Endothelial cell of umbilical vein (primary cell): Measurements from ENCODE around the gene DCHS2.

ENCODE experiments used
- POLR2A ChIP-seq: IDR thresholded peaks from 2 replicates; pipeline ENCODE4 v1.6.1; 2012; ENCODE audit warnings: low read depth, mild to moderate bottlenecking, control low read depth, low read length
- TF ChIP-seq, protein P1 (sequence below), 2 donors: IDR thresholded peaks; 1 replicate in 1 of 2; 2 replicates in 1 of 2; pipeline ENCODE4 v1.5.1; 2011; ENCODE audit warnings: low read length in 2 of 2, mild to moderate bottlenecking in 2 of 2, moderate library complexity in 2 of 2, control low read depth in 1 of 2, inconsistent platforms in 1 of 2, low read depth in 1 of 2; ENCODE audit not compliant: insufficient read depth in 1 of 2; ENCODE audit errors: extremely low read depth in 1 of 2

DNA sequence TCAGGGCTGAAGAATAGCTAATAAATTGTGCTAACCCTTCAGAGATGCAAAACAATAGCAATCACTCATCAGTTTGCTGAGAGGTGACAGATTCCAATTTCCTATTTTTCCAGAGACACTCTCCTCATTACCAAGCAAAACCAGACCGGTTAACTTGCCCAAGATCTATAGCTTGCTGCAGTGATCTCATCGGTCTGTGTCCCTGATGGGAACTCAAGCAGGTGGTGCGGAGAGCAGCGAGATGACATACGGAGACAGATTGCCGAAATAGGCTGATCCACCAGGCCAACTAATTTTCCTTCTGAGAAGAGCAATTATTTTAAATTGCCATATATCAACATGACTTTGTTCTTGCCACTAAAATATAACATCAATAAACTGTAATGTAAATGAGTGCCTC is 10.5 kb upstream of the DCHS2 start:
- TF ChIP-seq, protein P1, sequence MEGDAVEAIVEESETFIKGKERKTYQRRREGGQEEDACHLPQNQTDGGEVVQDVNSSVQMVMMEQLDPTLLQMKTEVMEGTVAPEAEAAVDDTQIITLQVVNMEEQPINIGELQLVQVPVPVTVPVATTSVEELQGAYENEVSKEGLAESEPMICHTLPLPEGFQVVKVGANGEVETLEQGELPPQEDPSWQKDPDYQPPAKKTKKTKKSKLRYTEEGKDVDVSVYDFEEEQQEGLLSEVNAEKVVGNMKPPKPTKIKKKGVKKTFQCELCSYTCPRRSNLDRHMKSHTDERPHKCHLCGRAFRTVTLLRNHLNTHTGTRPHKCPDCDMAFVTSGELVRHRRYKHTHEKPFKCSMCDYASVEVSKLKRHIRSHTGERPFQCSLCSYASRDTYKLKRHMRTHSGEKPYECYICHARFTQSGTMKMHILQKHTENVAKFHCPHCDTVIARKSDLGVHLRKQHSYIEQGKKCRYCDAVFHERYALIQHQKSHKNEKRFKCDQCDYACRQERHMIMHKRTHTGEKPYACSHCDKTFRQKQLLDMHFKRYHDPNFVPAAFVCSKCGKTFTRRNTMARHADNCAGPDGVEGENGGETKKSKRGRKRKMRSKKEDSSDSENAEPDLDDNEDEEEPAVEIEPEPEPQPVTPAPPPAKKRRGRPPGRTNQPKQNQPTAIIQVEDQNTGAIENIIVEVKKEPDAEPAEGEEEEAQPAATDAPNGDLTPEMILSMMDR (IDR thresholded peaks at IDR 0.05; ENCODE audit: extremely low read depth in 1 of 2, insufficient read depth in 1 of 2, low read depth in 1 of 2, low read length in 2 of 2): no peak
- no peak for TF ChIP-seq POLR2A
